GM20431 (cell line): ENCODE results near the gene TACC2.
"Not testable (repeated sequence)": the region's sequence is repeated elsewhere in the genome, so short reads cannot be mapped to it uniquely, and the experiment has no call there.

Experiments
- in situ Hi-C: fragments of 300-500 bp; cut with MseI, MboI; formaldehyde crosslinking; loops from one replicate; pipeline ENCODE4 v1.15.0; 2020; ENCODE audit warnings: low sequenced_read_pairs; ENCODE audit not compliant: unreplicated experiment

TACC2 gene, protein sequence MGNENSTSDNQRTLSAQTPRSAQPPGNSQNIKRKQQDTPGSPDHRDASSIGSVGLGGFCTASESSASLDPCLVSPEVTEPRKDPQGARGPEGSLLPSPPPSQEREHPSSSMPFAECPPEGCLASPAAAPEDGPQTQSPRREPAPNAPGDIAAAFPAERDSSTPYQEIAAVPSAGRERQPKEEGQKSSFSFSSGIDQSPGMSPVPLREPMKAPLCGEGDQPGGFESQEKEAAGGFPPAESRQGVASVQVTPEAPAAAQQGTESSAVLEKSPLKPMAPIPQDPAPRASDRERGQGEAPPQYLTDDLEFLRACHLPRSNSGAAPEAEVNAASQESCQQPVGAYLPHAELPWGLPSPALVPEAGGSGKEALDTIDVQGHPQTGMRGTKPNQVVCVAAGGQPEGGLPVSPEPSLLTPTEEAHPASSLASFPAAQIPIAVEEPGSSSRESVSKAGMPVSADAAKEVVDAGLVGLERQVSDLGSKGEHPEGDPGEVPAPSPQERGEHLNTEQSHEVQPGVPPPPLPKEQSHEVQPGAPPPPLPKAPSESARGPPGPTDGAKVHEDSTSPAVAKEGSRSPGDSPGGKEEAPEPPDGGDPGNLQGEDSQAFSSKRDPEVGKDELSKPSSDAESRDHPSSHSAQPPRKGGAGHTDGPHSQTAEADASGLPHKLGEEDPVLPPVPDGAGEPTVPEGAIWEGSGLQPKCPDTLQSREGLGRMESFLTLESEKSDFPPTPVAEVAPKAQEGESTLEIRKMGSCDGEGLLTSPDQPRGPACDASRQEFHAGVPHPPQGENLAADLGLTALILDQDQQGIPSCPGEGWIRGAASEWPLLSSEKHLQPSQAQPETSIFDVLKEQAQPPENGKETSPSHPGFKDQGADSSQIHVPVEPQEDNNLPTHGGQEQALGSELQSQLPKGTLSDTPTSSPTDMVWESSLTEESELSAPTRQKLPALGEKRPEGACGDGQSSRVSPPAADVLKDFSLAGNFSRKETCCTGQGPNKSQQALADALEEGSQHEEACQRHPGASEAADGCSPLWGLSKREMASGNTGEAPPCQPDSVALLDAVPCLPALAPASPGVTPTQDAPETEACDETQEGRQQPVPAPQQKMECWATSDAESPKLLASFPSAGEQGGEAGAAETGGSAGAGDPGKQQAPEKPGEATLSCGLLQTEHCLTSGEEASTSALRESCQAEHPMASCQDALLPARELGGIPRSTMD (N-terminal part only)

GRCh38 chr10:121988361-121989324 is at the start of gene TACC2:
Gene TACC2 (plus strand): TSS chr10:121989163. CDS start chr10:122021982, 32,819 bp downstream.
- in situ Hi-C loops, result no loop called here

DNA sequence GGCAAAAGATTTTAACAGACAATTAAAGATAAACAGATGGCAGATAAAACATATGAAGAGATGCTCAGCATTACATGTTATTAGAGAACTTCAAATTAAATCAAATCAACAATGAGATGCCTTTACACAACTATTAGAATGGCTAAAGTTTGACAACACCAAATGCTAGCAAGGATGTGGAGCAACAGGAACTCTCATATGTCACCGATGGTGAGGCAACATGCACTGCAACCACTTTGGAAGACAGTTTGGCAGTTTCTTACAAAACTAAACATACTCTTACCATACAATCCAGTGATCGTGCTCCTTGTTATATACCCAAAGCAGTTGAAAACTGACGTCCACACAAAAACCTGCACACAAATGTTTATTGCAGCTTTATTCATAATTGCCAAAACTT is 47.4 kb upstream of the TACC2 start:
- in situ Hi-C loops, result no loop called here

GRCh38 chr10:121942749-121943416 is 46.1 kb upstream of the TACC2 start:
- in situ Hi-C loops, result no loop called here

DNA sequence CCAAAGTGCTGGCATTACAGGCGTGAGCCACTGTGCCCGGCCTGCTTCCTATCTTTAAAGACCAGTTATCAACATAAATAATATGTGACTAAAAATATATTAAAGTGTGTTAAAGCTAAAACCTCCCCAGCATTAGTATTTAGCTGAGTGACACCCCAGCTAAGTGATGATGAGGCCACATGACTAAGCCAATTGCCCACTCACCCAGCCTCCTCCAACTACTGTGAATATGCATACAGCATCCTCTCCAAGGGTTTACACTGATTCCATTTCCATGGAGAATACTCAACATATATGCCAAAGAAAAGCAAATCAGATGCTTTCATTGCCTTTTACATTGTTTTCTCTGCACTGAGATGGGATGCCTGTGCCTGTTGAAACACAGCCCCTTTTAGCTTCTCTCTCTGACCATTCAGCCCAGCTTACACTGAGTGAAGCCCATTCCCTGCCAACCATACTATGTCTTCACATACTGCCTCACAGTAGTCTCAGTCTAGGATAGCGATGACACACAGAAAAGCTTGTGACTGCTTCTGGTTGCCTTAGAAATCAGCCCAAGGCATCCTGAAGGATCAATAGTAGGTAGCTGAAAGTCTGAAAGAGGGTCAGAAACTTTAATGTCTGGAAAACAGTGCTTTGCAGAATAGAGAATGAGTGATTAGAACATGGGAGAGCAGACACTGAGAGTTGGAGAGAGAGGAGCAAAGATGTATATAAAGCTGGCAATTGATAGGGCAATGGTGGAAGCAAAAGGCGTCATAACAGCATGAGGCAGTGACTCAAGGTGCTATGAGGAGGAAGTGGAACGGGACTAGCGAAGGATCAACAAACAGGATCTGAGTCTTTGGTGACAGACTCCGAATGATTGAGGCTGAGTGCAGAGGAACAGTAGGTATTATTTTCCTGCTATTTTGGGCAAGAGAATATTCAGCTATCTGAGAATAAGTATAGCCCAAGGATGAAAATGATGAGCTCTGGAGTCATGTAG is 41.3 kb upstream of the TACC2 start:
- in situ Hi-C loops, result no loop called here

DNA sequence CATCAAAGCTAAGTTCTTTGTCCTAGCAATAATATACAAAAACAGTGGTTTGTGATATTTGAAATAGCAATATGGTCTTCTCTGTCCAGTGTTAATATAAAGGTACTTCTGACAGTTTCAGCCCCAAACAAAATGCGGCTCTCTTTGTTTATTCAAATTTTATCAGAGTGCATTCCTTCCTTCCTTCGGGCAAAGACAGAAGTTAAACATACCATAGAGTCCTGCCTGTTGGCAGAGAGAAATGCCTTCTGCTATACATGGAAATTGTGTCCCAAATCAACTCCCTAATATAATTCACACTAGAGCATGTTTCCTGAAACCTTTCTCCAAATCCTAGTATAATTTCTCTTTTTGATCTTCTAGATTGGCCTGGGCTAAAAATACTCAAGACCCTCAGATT is 39.9 kb upstream of the TACC2 start:
- in situ Hi-C loops, result no loop called here

DNA sequence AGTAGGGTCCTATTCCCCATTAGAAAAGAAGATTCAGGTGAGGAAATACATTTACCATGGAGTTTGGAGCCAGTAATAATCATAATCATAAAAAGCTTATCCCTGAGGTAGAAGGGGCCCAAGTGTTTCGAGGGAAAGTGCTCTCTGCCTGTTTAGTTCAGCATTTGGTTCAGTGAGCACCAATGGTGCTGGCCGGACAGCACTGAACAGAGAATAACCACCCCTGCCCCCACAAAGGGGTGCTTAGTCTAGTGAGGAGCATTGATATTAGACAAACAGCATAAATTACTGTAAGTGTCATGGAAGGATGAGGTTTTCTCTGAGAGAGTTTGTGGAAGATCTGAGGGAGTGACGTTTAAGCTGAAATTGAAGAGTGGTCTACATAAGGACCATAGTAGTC is 39.5 kb upstream of the TACC2 start:
- in situ Hi-C loops, result no loop called here

GRCh38 chr10:121952226-121952625 is 36.7 kb upstream of the TACC2 start:
- in situ Hi-C loops, result no loop called here

- in situ Hi-C loops, result no loop called here
These were observed 32.6 kb upstream of the TACC2 start for GRCh38 chr10:121956111-121957061.

GRCh38 chr10:121959671-121960070 is 29.3 kb upstream of the TACC2 start:
- in situ Hi-C loops, result no loop called here

DNA sequence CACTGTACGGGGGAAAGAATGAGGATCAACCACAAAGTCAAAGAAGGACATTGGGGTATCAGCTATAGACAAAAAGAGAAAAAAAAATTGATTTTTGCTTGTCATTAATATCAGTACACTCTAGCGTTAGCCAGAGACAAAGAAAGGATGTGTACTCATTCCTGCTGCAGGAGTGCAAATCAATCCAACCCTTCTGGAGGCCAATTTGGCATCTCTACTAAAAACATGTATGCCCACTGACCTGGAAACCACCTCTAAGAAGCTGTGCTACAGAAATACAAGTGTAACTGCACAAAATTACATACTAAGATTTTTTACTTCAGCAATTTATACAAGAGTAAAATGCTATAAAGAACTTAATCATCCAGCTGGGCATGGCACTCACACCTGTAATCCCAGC is 27.5 kb upstream of the TACC2 start:
- in situ Hi-C loops, result no loop called here

DNA sequence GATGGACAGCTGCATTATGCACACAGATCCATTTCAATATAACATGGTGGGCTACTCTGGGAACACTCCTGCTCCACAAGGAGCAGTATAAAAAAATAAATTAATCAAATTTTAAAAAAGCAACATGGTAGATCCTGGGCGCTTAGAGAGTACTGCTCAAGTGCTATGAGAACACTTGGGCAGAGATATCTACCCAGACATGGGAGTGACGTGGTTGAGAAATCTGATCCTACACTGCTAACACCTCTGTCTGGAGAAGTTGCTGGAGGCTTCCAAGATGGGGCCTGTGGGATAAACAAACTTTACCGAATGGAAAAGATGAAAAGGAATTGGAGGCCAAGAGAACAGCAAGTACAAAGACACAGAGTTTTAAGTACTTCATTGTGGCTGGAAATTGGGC is 23.0 kb upstream of the TACC2 start:
- in situ Hi-C loops, result no loop called here

- in situ Hi-C loops, result not testable (repeated sequence)
These were observed 19.9 kb upstream of the TACC2 start for GRCh38 chr10:121969086-121969485.

DNA sequence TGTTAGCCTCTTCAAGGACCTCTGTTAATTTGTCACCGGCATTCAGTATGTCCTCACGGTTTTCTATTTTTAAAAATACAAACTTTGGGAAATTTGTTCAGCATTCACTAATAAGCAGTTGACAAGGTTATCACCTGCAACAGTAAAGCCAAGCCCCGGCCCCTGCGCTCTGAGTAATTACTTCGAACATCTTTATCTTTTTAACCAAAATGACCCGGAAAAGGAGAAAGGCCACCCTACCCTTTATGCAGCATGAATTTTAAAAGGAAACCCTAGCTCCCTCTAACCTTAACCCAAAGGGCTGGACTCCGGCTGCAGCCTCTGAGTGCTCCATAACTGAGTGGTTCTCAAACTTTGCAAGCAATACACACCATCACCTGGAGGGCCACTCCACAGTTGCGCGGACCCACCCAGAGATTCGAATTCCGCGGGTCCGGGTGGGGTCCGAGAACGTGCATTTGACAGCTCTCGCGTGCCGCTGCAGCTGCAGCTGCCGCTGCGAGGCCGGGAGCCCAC is 14.9 kb upstream of the TACC2 start:
- in situ Hi-C loops, result no loop called here

DNA sequence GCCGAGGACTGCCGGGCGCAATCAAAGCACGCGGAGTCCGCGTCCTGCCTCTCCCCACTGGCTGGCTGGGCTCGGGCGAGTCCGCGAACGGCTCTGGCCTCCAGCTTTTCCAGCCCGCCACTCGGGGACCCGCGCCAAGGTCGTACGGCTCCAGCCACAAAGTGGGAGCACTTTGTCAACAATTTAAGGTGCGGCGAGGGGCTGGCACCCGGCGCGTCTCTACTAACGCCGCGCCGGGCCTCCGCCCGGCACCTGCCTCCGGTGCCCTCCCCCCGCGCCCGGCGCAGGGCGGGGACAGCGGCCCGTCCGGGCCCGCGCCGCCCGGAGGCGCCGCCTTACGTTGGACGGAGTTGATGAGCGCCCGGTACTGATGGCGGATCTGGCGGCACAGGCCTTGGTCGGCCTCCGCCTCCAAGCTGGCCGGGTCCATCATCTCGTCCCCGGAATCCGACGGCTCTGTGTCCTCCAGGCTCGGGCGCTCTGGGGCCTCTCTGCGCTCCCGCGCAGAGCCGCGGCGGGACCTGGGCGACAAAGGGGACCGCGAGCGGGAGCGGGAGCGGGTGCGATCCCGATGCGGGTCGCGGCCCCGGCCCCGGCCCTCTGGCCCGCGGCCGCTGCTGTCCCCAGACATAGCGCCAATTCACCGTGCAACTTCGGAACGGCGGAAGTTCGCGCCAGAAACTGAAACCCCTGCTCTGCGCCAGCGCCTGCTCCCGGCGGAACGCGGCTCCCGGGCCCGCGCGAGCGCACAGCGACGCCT is 14.2 kb upstream of the TACC2 start, which contains the start of gene NSMCE4A:
Gene NSMCE4A (minus strand): TSS at position 683 of the 760 bp plus-strand sequence. CDS start 52 bp downstream, at position 631.
- in situ Hi-C loops, result no loop called here

DNA sequence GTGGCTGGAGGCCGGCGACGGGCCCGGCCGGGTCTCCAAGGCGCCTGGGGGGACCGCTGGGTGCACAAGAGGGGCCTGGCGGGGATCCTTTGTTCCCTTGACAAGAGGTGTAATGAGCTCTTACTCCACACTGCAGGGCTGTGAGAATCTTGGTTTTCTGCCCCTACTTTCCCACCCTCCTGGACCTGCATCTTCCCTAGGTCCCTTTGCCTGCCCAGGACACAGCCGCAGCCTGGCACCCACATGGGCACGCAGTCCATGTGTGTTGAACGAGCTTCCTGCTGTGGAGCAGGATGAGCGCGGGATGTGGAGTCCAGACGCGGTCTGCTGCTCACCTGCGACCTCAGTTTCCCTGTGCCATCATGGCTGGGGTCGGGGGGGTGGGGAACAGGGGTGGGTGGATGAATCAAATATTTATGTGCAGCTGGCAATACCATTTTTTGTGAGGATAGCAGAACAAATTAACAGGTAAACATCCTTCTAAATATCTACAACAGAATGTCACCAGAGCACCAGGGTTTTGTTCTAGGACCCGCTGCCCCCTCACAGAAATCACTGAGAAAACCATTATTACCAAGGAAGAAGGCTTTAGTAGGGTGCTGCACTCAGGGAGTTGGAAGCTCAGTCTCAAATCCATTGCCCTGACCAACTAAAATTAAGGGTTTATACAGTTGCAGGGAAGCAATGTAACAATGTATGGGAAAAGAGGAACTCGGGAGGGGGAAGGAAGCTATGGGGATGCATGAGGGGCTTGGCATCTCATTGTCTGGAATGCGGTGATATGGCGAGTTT is 13.5 kb upstream of the TACC2 start:
- in situ Hi-C loops, result no loop called here
